ENCODE data around the gene EPHA5. TPM values are rescaled to one million over a fixed set of nuclear protein-coding genes. Genes with fewer than 3 reads are reported as not detected.

Gene EPHA5
- total RNA-seq, 4 donors from 2014 or later = 2.9 to 5.0 (median 4.4) TPM

GRCh38 chr4:65453398-65453797 lies 216.9 kb downstream of the EPHA5 start:
- Histone ChIP-seq H3K27ac (no peak overlapping the region), H3K9me3 (no peaks in the 10 kb centered on the region), H3K27me3 (no peaks in the 10 kb centered on the region), H3K4me3 (no peak overlapping the region), H3K4me1 (no peaks in the 10 kb centered on the region), H3K36me3 (no peaks in the 10 kb centered on the region)
- DNase-seq (ENCODE audit: low spot score in 2 of 2) = no peak
- TF ChIP-seq EP300 (IDR thresholded peaks at IDR 0.05) (no peak), CTCF (IDR thresholded peaks at IDR 0.05) (no peak), POLR2A (IDR thresholded peaks at IDR 0.05) (no peak)
- 77 to 79% methylated on average over 3 of the region's 3 CpGs for WGBS, 2 donors

- Histone ChIP-seq H3K4me1 (no peaks in the 10 kb centered on the region), H3K4me3 (no peak overlapping the region), H3K9me3 (no peaks in the 10 kb centered on the region), H3K27ac (no peak overlapping the region), H3K27me3 (no peaks in the 10 kb centered on the region), H3K36me3 (no peaks in the 10 kb centered on the region)
- WGBS, 2 donors = 88 to 92% methylated on average over 2 of the region's 2 CpGs
- no peak for DNase-seq (ENCODE audit: low spot score in 2 of 2)
- TF ChIP-seq EP300 (IDR thresholded peaks at IDR 0.05) = no peak
- TF ChIP-seq POLR2A (IDR thresholded peaks at IDR 0.05) = no peak
- TF ChIP-seq CTCF (IDR thresholded peaks at IDR 0.05) = no peak
These were observed 219.4 kb downstream of the EPHA5 start for GRCh38 chr4:65450899-65451298.

DNA sequence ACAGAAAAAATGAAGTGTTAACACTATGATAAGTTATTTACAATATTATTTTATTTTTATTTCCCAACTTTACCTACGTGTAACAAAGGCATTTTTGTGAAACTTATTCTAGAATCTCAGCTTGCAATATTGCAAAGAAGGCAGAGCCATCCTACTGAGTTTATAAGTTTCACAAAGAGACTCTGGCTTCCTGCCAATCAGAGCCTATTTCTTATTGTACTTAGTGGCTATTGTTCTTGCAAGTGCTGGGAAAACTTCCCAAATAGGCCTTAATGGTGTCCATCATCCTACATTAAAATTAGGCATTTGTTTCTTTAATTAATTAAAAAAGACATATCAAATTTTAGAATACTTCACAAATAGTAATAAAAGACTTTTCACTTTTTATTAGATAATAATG lies 233.2 kb downstream of the EPHA5 start:
- no peak for TF ChIP-seq EP300 (IDR thresholded peaks at IDR 0.05)
- no peak for TF ChIP-seq POLR2A (IDR thresholded peaks at IDR 0.05)
- TF ChIP-seq CTCF (IDR thresholded peaks at IDR 0.05) = no peak
- Histone ChIP-seq H3K27ac (no peak overlapping the region), H3K4me3 (no peak overlapping the region), H3K27me3 (no peaks in the 10 kb centered on the region), H3K36me3 (no peaks in the 10 kb centered on the region), H3K9me3 (no peaks in the 10 kb centered on the region), H3K4me1 (no peaks in the 10 kb centered on the region)
- DNase-seq (ENCODE audit: low spot score in 2 of 2) = no peak
- WGBS, 2 donors = 38 to 46% methylated on average over 1 of the region's 1 CpG

- no peak for TF ChIP-seq EP300 (IDR thresholded peaks at IDR 0.05)
- no peak for TF ChIP-seq POLR2A (IDR thresholded peaks at IDR 0.05)
- TF ChIP-seq CTCF (IDR thresholded peaks at IDR 0.05) = no peak
- Histone ChIP-seq H3K27me3 (no peaks in the 10 kb centered on the region), H3K4me3 (no peak overlapping the region), H3K4me1 (peaks cover 0 to under 1% (median 0%) of the 10 kb centered on the region in 4 donors), H3K9me3 (no peaks in the 10 kb centered on the region), H3K36me3 (no peaks in the 10 kb centered on the region), H3K27ac (no peak overlapping the region)
- DNase-seq (ENCODE audit: low spot score in 2 of 2) = no peak
- WGBS, 2 donors = 77 to 88% methylated on average over 1 of the region's 1 CpG
These were observed 248.2 kb downstream of the EPHA5 start for GRCh38 chr4:65422109-65422508.

GRCh38 chr4:65420036-65420435 lies 250.3 kb downstream of the EPHA5 start:
- no peak overlapping the region for H3K27ac ChIP-seq
- H3K9me3 ChIP-seq = no peaks in the 10 kb centered on the region
- H3K27me3 ChIP-seq = no peaks in the 10 kb centered on the region
- H3K4me3 ChIP-seq = no peak overlapping the region
- peaks cover 0 to 6% (median 0%) of the 10 kb centered on the region in 4 donors for H3K4me1 ChIP-seq
- no peaks in the 10 kb centered on the region for H3K36me3 ChIP-seq
- TF ChIP-seq EP300 (IDR thresholded peaks at IDR 0.05) = no peak
- TF ChIP-seq POLR2A (IDR thresholded peaks at IDR 0.05) = no peak
- no peak for TF ChIP-seq CTCF (IDR thresholded peaks at IDR 0.05)
- DNase-seq (ENCODE audit: low spot score in 2 of 2) = no peak

Measured in tibial nerve (tissue), 4 donors.